ENCODE results near the gene FAF2.

FAF2 gene

DNA sequence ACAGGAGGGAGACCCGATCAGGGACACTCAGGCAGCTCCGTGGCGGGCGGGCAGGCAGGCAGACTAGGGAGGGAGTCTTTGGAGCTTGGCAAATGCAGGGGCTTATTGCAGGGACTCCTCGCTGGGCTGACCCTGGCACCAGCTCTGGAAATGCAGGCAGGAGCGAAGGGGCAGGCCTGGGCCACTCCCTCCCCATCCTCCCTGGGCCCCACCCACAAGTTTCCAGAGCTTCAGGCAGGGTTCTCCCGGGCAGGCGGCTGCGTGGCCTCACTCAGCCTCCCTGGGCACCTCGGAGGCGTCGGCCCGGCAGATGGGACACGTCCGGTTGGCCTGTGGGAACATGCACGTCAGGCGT, 80.6 kb downstream of the FAF2 start:
- TF ChIP-seq, protein P1, sequence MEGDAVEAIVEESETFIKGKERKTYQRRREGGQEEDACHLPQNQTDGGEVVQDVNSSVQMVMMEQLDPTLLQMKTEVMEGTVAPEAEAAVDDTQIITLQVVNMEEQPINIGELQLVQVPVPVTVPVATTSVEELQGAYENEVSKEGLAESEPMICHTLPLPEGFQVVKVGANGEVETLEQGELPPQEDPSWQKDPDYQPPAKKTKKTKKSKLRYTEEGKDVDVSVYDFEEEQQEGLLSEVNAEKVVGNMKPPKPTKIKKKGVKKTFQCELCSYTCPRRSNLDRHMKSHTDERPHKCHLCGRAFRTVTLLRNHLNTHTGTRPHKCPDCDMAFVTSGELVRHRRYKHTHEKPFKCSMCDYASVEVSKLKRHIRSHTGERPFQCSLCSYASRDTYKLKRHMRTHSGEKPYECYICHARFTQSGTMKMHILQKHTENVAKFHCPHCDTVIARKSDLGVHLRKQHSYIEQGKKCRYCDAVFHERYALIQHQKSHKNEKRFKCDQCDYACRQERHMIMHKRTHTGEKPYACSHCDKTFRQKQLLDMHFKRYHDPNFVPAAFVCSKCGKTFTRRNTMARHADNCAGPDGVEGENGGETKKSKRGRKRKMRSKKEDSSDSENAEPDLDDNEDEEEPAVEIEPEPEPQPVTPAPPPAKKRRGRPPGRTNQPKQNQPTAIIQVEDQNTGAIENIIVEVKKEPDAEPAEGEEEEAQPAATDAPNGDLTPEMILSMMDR (IDR thresholded peaks at IDR 0.05), result no peak
- no peak for TF ChIP-seq ZFX (IDR thresholded peaks at IDR 0.05; ENCODE audit: borderline replicate concordance)
- no peak overlapping the region for H3K27ac ChIP-seq

DNA sequence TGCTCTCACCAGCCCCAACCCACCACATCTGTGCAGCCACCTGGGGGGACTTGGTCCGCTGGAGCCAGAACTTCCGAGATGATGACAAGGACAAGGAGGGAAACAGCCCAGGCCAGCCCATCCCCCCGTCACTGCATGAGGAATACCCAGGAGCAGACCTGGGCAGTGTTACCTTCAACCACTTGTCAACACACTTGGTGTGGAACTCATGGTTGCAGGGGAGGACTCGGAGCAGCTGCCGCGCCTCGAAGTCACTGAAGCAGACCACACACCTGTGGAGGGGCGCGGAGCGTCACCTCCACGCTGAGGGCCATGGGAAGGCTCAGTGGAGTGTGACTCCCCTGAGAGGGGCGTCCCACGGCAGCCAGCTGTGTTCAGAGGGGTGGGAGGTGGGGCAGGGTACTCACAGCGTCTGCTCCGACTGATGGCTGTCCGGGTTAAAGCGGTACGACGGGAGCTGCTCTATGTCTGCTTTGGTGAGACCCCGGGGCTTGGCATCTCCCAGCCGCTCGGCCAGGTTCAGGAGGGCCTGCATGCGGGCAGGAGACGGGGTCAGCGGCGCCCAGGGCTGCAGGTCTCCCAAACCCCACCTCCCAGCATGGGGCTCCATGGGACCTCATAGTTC, 81.0 kb downstream of the FAF2 start:
- TF ChIP-seq ZFX (IDR thresholded peaks at IDR 0.05; ENCODE audit: borderline replicate concordance), result no peak
- TF ChIP-seq, protein P1 (IDR thresholded peaks at IDR 0.05), result no peak
- H3K27ac ChIP-seq, result no peak overlapping the region

DNA sequence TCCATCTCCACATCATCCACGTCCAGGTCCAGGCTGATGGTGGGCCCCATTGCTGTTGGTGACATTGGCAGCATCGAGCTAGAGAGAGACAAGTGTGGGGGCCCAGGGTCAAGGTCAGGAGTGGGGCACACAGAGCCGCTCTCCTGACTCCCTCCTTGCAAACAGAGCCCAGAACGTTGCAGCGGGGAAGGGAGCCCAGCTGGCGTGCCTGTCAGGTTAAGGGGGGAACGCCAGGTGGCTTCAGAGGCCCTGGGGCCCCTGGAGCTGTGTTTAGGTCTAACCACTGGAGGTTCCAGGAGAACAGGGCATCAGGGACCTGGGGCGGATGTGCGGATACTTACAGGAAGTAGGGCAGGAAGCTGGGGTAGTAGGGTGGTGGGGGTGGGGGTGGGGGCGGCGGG, 81.6 kb downstream of the FAF2 start:
- no peak overlapping the region for H3K27ac ChIP-seq
- TF ChIP-seq, protein P1 (IDR thresholded peaks at IDR 0.05), result no peak
- TF ChIP-seq ZFX (IDR thresholded peaks at IDR 0.05; ENCODE audit: borderline replicate concordance), result no peak

DNA sequence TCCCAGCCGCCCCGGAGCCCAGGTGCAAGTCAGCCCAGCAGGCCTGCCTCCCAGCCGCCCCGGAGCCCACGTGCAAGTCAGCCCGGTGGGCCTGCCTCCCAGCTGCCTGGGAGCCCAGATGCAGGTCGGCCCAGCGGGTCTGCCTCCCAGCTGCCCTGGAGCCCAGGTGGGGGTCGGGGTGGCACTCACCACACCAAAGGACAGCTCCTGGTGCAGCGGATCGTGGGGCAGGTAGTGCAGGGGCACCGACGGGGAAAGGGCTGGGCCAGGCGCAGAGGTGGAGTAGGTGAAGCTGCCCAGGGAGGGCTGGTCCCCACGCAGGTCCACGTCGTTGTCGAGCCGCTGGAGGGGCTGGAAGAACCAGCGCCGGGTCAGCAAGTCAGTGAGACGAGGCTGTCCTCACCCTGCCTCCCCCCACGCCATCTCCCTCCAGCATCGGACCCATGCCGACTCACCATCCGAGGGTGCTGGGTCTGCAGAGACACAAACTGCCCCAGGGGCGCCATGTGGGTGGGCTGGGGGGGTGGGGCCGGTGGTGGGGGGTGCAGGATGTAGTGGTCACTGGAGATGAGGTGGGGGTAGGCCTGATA, 82.3 kb downstream of the FAF2 start:
- H3K27ac ChIP-seq, result no peak overlapping the region
- TF ChIP-seq, protein P1 (IDR thresholded peaks at IDR 0.05), result no peak
- no peak for TF ChIP-seq ZFX (IDR thresholded peaks at IDR 0.05; ENCODE audit: borderline replicate concordance)

DNA sequence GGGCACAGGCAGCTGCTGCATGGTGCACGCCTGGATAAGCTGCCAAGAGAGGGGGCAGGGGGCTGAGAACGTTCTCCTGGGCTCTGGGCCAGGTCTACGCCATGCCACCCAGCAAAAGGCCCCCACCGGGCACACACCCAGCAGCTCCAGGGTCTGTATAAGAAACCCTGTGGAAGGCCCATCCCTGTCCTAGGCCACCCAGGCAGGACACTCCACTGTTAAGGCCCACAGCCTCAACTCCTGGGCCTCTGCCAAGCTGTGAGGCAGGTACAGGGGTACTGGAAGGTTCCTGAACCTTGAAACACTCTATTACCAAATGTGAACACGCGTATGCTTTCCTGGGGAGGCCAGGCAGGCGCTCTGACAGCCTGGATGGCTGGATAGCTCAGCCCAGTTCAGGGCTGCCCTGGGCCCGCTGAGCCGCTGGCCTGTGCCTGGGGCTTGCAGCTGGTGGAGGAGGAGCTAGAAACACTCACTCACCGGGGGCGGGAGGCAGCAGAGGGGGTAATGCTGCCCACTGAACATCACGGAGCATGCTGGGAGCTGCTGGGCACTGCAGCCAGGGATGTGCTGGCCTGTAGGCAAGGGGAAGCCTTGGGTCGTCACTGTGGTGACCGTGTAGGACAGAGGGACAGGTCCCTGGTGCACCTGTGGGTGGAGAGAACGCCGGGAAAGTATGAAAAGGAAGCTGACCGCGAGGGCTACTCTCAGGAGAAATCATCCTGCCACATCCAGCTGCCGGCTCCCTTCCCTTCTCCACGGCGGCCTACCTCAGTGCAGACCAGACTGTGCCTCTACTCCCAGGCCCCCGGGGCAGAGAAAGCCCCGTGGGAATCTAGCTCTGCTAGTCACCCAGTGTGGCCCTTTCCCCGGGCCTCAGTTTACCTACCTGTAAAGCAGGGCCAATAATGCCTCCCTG, 83.1 kb downstream of the FAF2 start:
- no peak overlapping the region for H3K27ac ChIP-seq
- no peak for TF ChIP-seq ZFX (IDR thresholded peaks at IDR 0.05; ENCODE audit: borderline replicate concordance)
- TF ChIP-seq, protein P1 (IDR thresholded peaks at IDR 0.05), result no peak

DNA sequence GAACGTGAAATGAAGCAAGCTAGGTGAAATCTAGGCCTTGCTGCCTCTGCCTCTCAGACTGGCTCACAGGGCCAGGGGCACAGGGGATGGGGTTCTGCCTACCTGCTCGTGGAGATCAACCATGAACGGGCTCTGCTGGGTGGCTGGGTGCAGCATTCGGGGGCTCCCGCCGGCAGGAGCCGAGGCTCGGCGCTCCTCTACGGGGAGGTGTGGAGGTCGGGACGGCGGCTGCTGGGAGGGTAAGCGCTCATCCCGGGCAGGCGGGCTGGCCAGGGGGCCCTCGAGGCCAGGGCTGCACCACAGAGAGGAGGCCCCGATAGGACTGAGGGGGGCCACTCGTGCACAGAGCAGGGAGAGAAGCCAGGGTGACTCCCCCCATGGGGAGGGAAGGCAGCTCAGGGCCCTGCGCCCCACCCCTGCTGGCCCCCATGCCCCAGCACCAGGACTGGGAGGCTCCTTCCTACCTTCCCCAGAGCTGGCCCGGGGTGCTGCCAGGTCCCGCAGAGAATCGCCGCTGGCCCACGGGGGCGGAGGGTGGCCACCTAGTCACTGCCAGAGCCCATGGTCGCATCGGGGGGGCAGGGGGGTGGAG, 83.8 kb downstream of the FAF2 start:
- TF ChIP-seq ZFX (IDR thresholded peaks at IDR 0.05; ENCODE audit: borderline replicate concordance), result no peak
- TF ChIP-seq, protein P1 (IDR thresholded peaks at IDR 0.05), result no peak
- no peak overlapping the region for H3K27ac ChIP-seq

Data from 22Rv1 (cell line).